Measurements from ENCODE around the gene LAMC3.

Gene LAMC3

DNA sequence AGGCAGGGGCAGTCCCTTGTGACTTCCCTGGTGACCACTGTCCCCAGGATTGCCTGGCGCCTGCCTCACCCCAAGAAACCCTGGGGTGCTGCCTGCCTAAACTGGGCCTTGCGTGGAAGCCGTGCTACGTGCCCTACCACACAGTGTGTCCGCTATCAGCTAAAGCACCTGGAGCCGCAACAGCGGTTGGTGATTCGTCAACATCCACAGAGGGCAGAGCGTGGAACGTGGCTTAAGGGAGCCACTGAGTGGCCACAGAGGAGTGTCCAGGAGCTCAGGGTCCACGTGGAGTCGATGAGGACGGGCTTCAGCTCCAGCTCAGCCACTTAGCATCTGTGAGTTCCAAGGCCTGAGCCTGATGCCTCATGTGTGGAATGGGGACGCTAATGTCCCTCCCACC is 25.3 kb downstream of the LAMC3 start:
- TF ChIP-seq, protein P1, sequence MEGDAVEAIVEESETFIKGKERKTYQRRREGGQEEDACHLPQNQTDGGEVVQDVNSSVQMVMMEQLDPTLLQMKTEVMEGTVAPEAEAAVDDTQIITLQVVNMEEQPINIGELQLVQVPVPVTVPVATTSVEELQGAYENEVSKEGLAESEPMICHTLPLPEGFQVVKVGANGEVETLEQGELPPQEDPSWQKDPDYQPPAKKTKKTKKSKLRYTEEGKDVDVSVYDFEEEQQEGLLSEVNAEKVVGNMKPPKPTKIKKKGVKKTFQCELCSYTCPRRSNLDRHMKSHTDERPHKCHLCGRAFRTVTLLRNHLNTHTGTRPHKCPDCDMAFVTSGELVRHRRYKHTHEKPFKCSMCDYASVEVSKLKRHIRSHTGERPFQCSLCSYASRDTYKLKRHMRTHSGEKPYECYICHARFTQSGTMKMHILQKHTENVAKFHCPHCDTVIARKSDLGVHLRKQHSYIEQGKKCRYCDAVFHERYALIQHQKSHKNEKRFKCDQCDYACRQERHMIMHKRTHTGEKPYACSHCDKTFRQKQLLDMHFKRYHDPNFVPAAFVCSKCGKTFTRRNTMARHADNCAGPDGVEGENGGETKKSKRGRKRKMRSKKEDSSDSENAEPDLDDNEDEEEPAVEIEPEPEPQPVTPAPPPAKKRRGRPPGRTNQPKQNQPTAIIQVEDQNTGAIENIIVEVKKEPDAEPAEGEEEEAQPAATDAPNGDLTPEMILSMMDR (IDR thresholded peaks at IDR 0.05): no peak

DNA sequence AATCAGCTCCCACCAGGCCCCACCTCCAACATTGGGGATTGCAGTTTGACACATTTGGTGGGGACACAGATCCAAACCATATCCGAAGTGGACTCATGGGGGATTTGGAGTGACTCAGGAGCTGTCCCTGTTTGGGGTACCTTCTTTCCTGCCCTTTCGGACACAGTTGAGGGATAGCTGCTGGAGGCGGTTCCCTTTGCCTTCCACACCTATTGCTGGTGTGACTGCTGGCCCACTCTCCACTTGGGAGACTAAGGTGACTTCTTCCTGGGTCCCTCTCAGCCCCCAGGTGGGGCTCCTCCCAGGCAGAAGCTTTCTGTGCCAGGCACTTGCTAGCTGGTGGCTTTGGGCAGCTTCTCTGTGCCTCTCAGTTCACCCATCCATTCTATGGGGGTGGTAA is 26.6 kb downstream of the LAMC3 start:
- TF ChIP-seq, protein P1 (IDR thresholded peaks at IDR 0.05): no peak

DNA sequence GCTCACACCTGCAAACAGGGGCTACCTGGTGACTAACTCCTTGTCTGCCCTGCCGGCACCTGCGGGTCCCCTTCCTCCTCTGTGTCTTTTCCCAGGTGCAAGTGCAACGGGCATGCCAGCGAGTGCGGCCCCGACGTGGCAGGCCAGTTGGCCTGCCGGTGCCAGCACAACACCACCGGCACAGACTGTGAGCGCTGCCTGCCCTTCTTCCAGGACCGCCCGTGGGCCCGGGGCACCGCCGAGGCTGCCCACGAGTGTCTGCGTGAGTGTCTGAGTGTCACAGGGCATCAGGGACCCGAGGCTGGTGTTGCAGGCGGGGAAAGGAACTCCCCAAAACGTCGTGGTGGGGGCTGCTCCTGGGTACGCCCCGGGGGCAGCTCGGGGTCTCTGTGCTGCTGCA is 27.1 kb downstream of the LAMC3 start:
- TF ChIP-seq, protein P1 (IDR thresholded peaks at IDR 0.05): no peak

DNA sequence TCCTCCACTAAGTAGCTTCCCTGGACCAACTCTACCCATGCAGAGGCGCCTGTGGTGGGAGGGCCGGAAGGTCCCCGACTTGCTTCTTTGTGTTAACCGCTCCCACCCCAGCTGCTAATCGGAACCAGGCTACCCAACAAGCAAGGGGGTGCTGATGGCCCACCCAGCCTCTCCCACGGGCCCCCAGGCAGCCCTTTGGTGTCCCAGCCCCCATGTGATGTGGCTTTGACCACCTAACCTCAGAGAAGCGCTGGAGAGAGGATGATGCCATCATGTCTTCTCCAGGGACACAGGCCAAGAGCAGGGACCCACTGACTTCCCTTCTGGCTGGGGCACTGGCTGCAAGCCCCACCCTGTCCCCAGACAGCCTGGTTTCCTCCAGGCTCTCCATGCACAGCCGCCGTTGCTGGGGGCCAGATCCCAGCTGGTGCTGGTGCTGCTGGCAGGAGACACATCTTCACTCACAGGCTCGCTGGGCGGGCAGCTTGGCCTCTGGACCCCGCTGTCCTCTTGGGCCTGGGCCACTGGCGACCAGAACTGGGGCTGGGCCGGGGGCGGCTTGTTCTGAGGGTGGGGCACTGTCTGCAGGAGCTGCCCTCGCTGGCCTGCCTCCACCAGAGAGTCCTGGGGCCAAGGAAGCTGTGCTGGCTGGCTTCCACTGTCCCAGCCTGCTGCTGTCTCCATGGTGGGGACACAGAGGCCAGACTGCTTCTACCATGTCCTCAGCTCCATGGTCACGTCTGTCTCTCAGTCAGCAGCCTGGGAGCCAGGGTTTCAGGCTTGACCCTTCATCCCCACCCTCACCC is 27.8 kb downstream of the LAMC3 start:
- TF ChIP-seq, protein P1 (IDR thresholded peaks at IDR 0.05): no peak

DNA sequence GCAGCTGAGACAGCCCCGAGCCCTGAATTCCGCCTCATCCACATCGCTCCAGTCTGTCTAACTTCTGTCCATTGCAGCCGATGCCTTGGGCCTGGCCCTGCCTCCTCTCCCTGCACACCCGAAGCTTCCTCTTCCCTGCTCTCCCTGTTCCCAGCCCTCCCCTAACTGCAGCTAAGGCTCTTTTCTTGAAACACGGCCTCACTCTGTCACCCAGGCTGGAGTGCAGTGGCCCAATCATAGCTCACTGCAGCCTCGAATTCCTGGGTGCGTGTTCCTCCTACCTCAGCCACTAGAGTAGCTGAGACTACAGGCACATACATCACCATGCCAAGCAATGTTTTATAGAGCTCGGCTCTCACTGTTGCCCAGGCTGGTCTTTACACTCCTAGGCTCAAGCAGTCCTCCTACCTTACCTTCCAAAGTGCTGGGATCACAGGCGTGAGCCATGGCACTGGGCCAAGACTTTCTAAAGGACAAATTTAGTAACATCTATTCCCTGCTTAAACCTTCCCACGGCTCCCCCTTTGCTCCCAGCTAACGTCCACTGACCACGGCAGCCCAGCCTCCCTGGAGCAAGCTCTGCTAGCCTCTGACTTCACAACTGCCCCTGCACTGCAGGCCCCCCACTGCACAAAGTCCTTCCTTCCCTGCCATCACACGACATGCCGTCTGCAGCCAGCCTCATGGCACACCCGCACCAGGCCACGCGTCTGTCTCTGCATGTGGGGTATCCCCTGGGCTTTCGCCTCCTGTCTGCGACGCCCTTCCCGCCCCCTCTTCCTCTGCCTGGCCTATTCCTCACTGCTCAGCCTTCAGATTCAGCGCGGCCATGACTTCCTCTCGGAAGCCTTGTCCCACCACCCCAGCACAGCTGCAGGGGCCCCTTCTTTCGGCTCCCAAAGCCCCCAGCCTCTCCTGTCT is 28.6 kb downstream of the LAMC3 start:
- TF ChIP-seq, protein P1 (IDR thresholded peaks at IDR 0.05): no peak

DNA sequence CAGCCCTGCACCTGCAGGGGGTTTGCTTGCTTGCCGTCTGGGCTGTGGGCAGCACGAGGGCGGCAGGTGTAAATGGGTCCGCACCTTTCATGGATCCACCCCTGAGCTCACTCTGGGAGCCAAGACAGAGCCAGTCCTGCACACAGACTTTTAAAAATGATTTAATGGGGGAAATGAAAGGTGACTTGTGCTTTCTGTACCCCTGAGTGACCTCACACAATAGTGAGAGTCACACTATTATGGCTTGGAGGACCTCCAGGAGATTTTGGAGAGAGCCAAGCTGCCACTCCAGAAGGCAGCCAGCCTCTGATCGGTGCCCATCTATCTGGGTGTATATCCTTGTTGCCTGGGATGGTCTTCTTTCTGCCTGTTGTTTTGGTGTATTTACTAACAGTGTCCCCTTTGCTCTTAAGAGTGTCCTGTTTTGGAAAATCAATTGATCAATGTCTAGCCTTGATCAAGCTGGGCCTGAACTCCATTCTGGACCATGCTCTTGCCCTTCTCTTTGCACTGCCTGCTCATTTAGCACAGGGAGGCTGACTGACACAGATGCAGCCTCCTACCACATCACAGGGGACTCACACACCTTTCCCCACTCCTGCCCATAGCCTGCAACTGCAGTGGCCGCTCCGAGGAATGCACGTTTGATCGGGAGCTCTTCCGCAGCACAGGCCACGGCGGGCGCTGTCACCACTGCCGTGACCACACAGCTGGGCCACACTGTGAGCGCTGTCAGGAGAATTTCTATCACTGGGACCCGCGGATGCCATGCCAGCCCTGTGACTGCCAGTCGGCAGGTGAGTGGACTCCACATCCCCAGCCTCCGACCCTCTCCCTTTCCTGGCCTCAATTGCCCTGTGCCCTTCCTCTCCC is 29.5 kb downstream of the LAMC3 start:
- TF ChIP-seq, protein P1 (IDR thresholded peaks at IDR 0.05): no peak
